Astrocyte of the cerebellum (primary cell): ENCODE measurements around the gene ACSL4.
"Not testable (repeated sequence)": the region's sequence is repeated elsewhere in the genome, so short reads cannot be mapped to it uniquely, and the experiment has no call there.

Experiments used
- DNase-seq: peaks from one replicate; pipeline ENCODE4 v3.0.0-alpha.2; 2011; ENCODE audit warnings: low read depth
- H3K4me3 ChIP-seq: 2 replicates; pipeline ENCODE4 v1.5.1; 2011; ENCODE audit warnings: mild to moderate bottlenecking, low read depth, low read length, moderate library complexity
- in situ Hi-C: cut with HindIII; loops from 2 replicates; pipeline ENCODE4 v1.10.0; 2017; ENCODE audit warnings: low sequenced_read_pairs
- TF ChIP-seq, protein P1 (sequence below): IDR thresholded peaks from 2 replicates; pipeline ENCODE4 v1.5.1; 2012; ENCODE audit warnings: low read length, low read depth, moderate library complexity, mild to moderate bottlenecking; ENCODE audit errors: missing control alignments

The ACSL4 gene

DNA sequence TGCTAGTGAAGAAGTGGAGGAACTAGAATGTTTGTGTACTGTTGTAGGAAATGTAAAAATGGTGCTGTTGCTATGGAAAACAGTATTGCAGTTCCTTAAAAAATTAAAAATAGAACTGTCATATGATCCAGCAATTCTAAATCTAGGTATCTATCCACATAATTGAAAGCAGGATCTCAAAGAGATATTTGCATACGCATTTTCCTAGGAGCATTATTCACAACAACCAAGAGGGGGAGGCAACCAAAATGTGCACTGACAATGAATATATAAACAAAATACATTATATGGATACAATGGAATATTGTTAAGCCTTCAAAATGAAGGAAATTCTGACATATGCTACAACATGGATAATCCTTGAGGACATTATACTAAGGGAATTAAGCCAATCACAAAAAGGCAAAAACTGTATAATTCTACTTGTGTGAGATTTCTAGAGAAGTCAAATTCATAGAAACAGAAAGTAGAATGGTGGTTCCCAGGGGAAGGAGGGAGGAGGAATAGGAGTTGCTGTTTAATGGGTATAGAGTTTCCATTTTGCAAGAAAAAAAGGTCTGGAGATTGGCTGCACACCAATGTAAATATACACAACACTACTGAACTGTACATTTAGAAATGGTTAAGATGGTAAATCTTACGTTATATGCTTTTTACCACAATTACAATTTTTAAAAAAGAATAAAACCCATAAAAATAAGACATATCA, 72.5 kb downstream of the ACSL4 start:
- in situ Hi-C loops, result no loop called here
- TF ChIP-seq, protein P1, sequence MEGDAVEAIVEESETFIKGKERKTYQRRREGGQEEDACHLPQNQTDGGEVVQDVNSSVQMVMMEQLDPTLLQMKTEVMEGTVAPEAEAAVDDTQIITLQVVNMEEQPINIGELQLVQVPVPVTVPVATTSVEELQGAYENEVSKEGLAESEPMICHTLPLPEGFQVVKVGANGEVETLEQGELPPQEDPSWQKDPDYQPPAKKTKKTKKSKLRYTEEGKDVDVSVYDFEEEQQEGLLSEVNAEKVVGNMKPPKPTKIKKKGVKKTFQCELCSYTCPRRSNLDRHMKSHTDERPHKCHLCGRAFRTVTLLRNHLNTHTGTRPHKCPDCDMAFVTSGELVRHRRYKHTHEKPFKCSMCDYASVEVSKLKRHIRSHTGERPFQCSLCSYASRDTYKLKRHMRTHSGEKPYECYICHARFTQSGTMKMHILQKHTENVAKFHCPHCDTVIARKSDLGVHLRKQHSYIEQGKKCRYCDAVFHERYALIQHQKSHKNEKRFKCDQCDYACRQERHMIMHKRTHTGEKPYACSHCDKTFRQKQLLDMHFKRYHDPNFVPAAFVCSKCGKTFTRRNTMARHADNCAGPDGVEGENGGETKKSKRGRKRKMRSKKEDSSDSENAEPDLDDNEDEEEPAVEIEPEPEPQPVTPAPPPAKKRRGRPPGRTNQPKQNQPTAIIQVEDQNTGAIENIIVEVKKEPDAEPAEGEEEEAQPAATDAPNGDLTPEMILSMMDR, result no peak
- H3K4me3 ChIP-seq, result no peak overlapping the region
- DNase-seq, result no peak

DNA sequence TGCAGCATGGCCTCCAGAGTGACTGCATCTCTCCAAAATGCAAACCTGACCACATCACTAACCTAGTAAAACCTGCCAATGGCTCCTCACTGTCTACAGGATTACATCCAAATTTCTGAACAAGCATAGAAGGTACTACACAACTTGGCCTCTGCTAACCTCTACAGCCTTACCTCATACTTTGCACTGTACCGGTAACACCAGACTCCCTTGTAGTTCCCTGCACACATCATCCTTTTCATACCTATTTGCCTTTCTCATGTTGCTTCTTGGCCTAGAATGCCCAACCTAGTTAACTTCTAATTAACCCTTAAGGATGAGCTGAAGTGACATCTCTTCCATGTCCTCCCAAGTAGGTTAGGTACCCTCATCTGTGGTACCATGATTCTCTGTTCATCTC, 74.7 kb downstream of the ACSL4 start:
- in situ Hi-C loops, result no loop called here
- TF ChIP-seq, protein P1, result no peak
- no peak overlapping the region for H3K4me3 ChIP-seq
- DNase-seq, result no peak

DNA sequence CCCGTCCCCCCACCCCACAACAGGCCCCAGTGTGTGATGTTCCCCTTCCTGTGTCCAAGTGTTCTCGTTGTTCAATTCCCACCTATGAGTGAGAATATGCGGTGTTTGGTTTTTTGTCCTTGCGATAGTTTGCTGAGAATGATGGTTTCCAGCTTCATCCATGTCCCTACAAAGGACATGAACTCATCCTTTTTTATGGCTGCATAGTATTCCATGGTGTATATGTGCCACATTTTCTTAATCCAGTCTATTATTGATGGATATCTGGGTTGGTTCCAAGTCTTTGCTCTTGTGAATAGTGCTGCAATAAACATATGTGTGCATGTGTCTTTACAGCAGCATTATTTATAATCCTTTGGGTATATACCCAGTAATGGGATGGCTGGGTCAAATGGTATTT, 75.7 kb downstream of the ACSL4 start:
- in situ Hi-C loops, H3K4me3 ChIP-seq, DNase-seq: not testable (repeated sequence)

DNA sequence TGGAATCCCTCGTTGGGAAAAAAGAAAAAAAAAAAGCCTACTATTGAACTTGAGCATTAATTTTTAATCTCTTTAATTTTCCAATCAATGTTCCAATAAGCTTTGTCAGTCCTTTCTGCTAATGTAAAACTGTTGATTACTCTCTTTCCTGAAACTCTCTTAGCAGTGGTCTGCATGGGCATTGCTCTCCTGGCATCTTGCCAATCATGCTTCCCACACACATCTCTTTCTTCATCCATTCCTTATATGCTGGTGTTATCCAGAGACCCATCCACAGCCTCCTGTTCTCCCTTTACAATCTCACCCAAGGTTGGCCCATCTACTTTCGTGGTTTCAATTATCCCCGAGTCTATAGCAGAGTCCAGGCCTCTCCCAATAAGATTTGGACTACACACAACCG, 76.3 kb downstream of the ACSL4 start:
- H3K4me3 ChIP-seq, result no peak overlapping the region
- in situ Hi-C loops, result no loop called here
- no peak for DNase-seq
- TF ChIP-seq, protein P1, result no peak

DNA sequence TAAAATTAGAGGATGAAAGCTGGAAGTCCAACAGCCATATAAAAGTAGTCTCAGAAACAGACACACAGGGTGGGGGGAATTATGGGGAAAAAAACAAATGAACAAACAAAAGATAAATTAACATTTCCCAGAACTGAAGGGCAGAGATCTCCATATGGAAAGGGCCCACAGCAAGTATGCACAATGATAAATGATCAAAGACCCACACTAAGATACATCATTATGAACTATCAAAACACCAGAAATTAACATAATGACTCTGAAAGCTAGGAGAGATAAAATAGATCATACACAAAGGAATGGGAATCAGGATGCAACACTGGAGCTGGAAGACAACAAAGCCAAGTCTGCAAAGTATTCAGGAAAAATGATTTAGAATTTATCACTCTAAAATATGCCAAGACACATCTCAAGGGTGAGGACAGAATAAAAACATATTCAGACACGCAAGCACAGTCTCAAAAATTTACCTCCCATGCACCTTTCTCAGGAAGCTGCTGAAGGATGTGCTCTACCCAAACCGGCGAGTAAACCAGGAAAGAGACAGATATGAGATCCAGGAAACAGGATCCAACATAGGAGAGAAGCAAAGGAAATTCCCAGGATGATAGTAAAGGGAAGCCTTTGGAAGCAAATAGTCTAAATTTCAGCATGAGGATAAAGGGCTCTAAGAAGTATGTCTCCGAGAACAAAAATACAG, 77.4 kb downstream of the ACSL4 start:
- DNase-seq, result no peak
- H3K4me3 ChIP-seq, result no peak overlapping the region
- TF ChIP-seq, protein P1, result no peak
- in situ Hi-C loops, result no loop called here

DNA sequence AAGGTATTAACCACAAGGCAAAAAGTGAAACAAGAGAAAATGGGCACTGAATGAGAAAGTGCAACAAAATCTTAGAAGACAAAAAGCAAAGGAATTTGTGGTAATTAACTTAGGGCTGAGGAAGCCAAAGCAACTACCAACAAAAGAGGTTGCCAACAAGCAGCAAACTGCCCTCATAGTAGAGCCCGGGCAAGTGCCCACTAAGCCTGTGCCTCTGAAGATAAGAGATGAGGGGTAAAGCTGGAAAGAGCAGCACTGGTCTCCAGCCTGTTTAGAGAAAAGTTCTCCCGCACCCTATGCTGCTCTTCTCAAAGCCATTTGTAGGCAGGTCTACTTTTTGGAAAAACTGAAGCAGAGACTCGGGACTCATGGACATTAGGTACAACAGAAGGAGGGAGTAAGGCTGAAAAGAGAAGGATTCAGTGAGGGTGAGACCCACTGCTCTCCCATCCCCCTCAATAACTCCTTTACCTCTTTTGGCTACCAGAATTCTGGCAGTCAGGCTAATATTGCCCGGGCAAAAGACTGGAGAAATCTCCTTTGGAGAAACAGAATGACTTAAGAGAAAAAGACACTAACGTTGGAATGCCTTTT, 78.4 kb downstream of the ACSL4 start:
- H3K4me3 ChIP-seq, result no peak overlapping the region

DNA sequence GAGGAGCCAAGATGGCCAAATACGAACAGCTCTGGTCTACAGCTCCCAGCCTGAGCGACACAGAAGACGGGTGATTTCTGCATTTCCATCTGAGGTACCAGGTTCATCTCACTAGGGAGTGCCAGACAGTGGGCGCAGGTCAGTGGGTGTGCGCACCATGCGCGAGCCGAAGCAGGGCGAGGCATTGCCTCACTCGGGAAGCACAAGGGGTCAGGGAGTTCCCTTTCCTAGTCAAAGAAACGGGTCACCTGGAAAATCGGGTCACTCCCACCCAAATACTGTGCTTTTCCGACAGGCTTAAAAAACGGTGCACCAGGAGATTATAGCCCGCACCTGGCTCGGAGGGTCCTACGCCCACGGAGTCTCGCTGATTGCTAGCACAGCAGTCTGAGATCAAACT, 88.4 kb downstream of the ACSL4 start:
- H3K4me3 ChIP-seq, DNase-seq, in situ Hi-C loops: not testable (repeated sequence)

More for the DNA sequence above, 78.4 kb downstream of the ACSL4 start:
- TF ChIP-seq, protein P1, result no peak
- no peak for DNase-seq
- in situ Hi-C loops, result no loop called here
